NCI-H345 (cell line): ENCODE measurements around the gene KDM8.

ENCODE experiments used
- DNase-seq: peaks from one replicate; lab custom pipeline; 2025; lab: John Stamatoyannopoulos, UW

KDM8 gene

GRCh38 chr16:27270349-27270748, 67.0 kb downstream of the KDM8 start:
- no peak for DNase-seq
